LHCN-M2 (cell line): ENCODE data around the gene RAI1. TPM values are rescaled to one million over a fixed set of nuclear protein-coding genes. Genes with fewer than 3 reads are reported as not detected.

ENCODE experiments used
- DNase-seq: peaks from one replicate; pipeline ENCODE4 v3.0.0-alpha.2; 2012; ENCODE audit warnings: low read depth
- total RNA-seq: library from RNA; depleted of rRNA; stranded (reverse); fragments of >200 nt; gene quantifications from 2 replicates; pipeline ENCODE4 v1.2.3, GENCODE V29; 2014

RAI1 gene
- total RNA-seq, 1 experiment from 2014 or later = 10.3 TPM

GRCh38 chr17:17783116-17783824 lies 102.0 kb downstream of the RAI1 start:
- DNase-seq = no peak

- DNase-seq = no peak
These were observed 102.8 kb downstream of the RAI1 start for GRCh38 chr17:17783825-17784656.

DNA sequence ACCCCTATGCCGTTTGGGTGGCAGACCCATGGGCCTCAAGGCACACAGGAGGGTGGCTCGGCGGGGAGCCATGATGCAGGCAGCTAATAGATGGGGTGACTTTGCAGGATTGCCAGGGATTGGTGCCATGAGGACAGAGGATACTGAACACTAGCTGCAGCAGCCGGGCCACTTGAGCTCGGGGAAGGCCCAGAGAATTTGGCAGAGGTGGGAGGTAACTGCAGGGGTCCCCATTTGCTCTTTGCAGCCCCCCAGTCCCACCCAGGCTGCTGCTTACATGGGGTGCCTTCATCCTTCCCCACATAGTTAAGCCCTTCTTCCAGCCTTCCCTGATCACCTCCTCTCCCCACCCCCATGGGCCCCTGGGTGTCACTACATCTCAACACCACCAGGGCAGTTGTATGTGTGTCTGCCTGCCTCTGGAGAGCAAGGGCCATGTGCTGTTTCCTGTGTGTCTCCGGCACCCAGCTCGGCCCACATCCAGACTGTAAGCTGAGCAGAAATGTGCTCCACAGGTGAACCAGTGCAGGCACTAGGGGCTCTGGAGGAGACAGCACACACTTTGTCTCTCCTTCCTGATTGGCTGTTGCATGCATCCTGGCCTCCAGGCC lies 103.5 kb downstream of the RAI1 start:
- no peak for DNase-seq

- no peak for DNase-seq
These were observed 104.1 kb downstream of the RAI1 start for GRCh38 chr17:17785407-17785806.

- no peak for DNase-seq
These were observed 105.7 kb downstream of the RAI1 start for GRCh38 chr17:17786998-17787397.

DNA sequence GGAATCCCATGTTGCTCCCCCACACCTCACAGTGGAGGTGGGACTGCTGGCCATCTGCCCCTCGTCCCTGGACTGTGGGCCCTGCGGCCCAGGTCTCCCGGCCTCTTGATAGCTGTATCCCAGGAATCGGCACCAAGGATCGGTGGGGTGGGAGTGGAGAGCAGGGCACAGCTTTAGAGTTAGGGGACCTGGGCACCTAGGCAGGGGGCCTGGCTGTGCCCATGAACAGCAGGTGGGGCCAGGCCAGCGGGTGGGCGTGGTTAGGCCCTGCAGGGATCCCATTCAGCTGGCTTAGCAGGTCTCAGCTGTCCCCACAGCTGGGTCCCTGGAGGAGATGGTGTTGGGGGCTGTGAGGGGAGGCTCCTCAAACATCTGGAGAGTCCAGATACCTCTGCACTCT lies 106.3 kb downstream of the RAI1 start:
- DNase-seq = no peak

- DNase-seq = no peak
These were observed 107.7 kb downstream of the RAI1 start for GRCh38 chr17:17788967-17789366.

GRCh38 chr17:17789410-17789809 lies 108.2 kb downstream of the RAI1 start:
- DNase-seq = no peak

GRCh38 chr17:17789828-17790636 lies 108.8 kb downstream of the RAI1 start:
- no peak for DNase-seq

DNA sequence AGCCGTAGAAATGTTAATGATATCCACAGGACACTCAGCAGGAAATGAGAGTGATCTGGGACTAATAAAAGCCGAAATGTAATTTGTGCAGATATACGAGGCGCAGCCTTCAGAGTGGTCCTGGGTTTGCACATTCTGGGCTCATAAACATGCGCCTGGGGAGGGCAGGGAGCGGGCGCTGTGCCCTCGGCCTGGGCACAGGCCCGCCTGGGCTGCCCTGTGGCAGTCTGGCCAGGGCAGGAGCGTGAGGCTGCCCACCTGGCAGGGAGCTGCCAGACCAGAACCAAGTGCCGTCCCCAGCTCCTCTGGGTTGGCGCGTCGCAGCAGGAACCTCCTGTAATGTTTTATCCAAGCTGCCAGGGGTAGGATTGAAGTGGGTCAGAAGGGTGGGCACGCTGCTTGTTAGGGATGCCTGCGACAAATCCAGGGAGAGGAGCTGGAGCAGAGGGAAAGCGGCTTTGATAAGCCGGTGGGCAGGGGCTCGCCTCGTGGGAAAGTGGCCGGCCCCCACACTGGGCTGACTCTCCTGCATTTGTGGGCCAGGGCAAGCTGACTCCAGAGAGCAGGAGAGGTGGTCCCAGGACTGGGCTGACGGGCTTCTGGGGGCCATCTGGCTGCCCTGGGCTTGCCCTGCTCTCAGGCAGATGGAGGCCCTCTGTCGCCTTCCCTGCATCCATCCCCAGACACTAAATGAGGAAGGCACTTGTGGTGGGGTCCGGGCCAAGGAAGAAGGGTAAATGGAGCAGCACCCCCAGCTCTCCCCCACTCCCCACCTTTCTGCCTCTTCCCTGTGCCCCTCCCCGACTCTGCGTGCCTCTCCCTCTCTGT lies 109.6 kb downstream of the RAI1 start:
- DNase-seq = no peak

DNA sequence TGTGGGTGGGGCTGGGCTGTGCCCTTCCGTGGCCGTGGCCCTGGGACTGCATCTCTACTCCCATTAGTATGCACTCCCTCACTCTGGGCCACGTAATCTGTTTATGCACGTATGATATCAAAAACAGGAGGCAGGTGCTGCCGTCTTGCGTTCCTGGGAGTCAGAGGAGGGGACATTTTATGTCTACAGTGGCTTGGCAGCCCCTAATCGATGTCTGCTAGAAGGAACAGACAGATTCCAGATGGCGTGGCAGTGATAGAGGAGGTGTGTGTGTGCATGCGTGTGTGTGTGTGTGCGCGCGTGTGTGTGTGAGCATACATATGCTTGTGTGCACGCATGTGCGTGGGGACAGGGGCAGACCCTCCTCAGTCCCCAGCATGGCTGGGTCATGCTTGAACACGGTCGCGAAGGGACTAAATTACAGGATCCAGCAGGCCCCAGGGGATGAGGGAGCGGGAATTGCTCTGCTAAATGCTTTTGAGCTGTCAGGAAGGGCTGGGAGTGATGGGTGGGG lies 110.8 kb downstream of the RAI1 start:
- DNase-seq = no peak

DNA sequence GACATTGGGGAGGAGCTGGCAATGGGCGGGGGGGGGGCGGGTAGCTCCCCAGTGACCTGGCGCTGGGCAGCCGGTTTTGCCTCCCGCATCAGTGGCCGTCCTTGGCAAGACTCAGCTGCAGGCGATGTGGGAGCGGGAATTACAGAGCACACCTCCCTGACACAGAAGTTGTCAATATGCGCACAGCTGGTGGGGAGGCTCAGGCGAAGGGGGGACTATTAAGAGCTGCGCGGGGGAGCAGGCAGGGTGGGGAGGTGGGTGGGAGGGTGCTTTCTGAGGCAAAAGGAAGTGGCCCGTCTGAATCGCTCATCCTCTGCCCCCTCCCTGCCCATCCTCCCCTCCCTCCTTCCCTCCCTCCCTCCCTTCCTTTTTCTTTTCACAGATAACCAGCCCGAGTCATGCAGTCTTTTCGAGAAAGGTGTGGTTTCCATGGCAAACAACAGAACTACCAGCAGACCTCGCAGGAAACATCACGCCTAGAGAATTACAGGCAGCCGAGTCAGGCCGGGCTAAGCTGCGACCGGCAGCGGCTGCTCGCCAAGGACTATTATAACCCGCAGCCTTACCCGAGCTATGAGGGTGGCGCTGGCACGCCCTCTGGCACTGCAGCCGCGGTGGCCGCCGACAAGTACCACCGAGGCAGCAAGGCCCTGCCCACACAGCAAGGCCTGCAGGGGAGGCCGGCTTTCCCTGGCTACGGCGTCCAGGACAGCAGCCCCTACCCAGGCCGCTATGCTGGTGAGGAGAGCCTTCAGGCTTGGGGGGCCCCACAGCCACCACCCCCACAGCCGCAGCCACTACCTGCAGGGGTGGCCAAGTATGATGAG lies 111.5 kb downstream of the RAI1 start:
- DNase-seq = no peak

GRCh38 chr17:17793378-17794214 lies 112.3 kb downstream of the RAI1 start:
- DNase-seq = no peak

GRCh38 chr17:17794382-17794781 lies 113.1 kb downstream of the RAI1 start:
- DNase-seq = no peak

- DNase-seq = no peak
These were observed 114.0 kb downstream of the RAI1 start for GRCh38 chr17:17795296-17795695.

GRCh38 chr17:17795946-17796786 lies 114.9 kb downstream of the RAI1 start:
- DNase-seq = no peak

- no peak for DNase-seq
These were observed 115.5 kb downstream of the RAI1 start for GRCh38 chr17:17796787-17797061.
